ENCODE results near the gene ANKEF1.

Gene ANKEF1

GRCh38 chr20:10051185-10051584 lies 16.4 kb downstream of the ANKEF1 start:
- DNase-seq (no peak), ATAC-seq (ENCODE audit: insufficient read depth, low read depth) (no peak)
- Histone ChIP-seq H3K9ac (ENCODE audit: low read depth, low read length) (no peak overlapping the region), H3K27ac (ENCODE audit: low read length) (no peak overlapping the region), H2AFZ (ENCODE audit: low read depth, low read length) (no peak overlapping the region), H3K27me3 (ENCODE audit: insufficient read depth, low read length, poor library complexity) (peaks cover 8% of the 10 kb centered on the region), H3K9me3 (ENCODE audit: insufficient read depth, low read length, severe bottlenecking) (no peaks in the 10 kb centered on the region), H4K20me1 (ENCODE audit: insufficient read depth, low read length) (no peaks in the 10 kb centered on the region), H3K4me3 (ENCODE audit: low read depth in 1 of 2, low read length in 2 of 2) (no peak overlapping the region), H3K36me3 (ENCODE audit: insufficient read depth, low read length) (no peaks in the 10 kb centered on the region), H3K4me1 (ENCODE audit: insufficient read depth, low read length) (no peaks in the 10 kb centered on the region), H3K79me2 (ENCODE audit: insufficient read depth, low read length) (no peaks in the 10 kb centered on the region), H3K4me2 (ENCODE audit: insufficient read depth, low read length) (no peak overlapping the region)
- TF ChIP-seq CTCF (IDR thresholded peaks at IDR 0.05; ENCODE audit: borderline replicate concordance, extremely low read depth, low read length, poor library complexity, severe bottlenecking) (no peak), EZH2 (IDR thresholded peaks at IDR 0.05; ENCODE audit: borderline replicate concordance, low read depth, low read length, severe bottlenecking) (no peak)

DNA sequence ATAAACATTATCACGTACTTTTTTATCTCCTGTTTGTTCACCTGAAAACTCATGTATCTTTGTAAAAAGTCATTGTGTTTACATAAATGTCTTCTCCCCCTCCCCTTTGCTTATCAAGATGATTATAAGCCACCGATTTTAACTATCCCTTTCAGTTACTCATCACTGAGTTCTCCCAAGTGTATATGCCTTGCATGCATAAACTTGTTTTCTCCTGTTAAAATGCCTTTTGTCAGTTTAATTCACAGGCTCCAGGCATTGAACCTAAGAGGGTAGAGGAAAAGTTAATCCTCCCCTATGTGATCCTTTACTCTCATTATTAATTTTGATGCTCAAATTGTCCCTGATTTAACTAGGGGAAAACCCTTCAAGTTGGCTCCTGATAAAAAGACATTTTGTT lies 24.2 kb downstream of the ANKEF1 start:
- H3K9me3 ChIP-seq (ENCODE audit: insufficient read depth, low read length, severe bottlenecking) = no peaks in the 10 kb centered on the region
- no peak overlapping the region for H2AFZ ChIP-seq (ENCODE audit: low read depth, low read length)
- no peak for TF ChIP-seq EZH2 (IDR thresholded peaks at IDR 0.05; ENCODE audit: borderline replicate concordance, low read depth, low read length, severe bottlenecking)
- TF ChIP-seq CTCF (IDR thresholded peaks at IDR 0.05; ENCODE audit: borderline replicate concordance, extremely low read depth, low read length, poor library complexity, severe bottlenecking) = no peak
- H3K4me2 ChIP-seq (ENCODE audit: insufficient read depth, low read length) = no peak overlapping the region
- H3K4me3 ChIP-seq (ENCODE audit: low read depth in 1 of 2, low read length in 2 of 2) = no peak overlapping the region
- peaks cover 6% of the 10 kb centered on the region for H3K27me3 ChIP-seq (ENCODE audit: insufficient read depth, low read length, poor library complexity)
- no peaks in the 10 kb centered on the region for H3K4me1 ChIP-seq (ENCODE audit: insufficient read depth, low read length)
- H4K20me1 ChIP-seq (ENCODE audit: insufficient read depth, low read length) = no peaks in the 10 kb centered on the region
- no peaks in the 10 kb centered on the region for H3K36me3 ChIP-seq (ENCODE audit: insufficient read depth, low read length)
- no peak overlapping the region for H3K27ac ChIP-seq (ENCODE audit: low read length)
- DNase-seq (no peak), ATAC-seq (ENCODE audit: insufficient read depth, low read depth) (no peak)
- no peak overlapping the region for H3K9ac ChIP-seq (ENCODE audit: low read depth, low read length)
- no peaks in the 10 kb centered on the region for H3K79me2 ChIP-seq (ENCODE audit: insufficient read depth, low read length)

- Histone ChIP-seq H3K27me3 (ENCODE audit: insufficient read depth, low read length, poor library complexity) (peaks cover 6% of the 10 kb centered on the region), H3K36me3 (ENCODE audit: insufficient read depth, low read length) (no peaks in the 10 kb centered on the region), H3K9ac (ENCODE audit: low read depth, low read length) (no peak overlapping the region), H3K27ac (ENCODE audit: low read length) (no peak overlapping the region), H3K4me2 (ENCODE audit: insufficient read depth, low read length) (no peak overlapping the region), H3K4me1 (ENCODE audit: insufficient read depth, low read length) (no peaks in the 10 kb centered on the region), H2AFZ (ENCODE audit: low read depth, low read length) (no peak overlapping the region), H3K9me3 (ENCODE audit: insufficient read depth, low read length, severe bottlenecking) (no peaks in the 10 kb centered on the region), H3K4me3 (ENCODE audit: low read depth in 1 of 2, low read length in 2 of 2) (no peak overlapping the region), H4K20me1 (ENCODE audit: insufficient read depth, low read length) (no peaks in the 10 kb centered on the region), H3K79me2 (ENCODE audit: insufficient read depth, low read length) (no peaks in the 10 kb centered on the region)
- DNase-seq = peak; percentile 5
- peak; percentile 47; the same call in 2 of the 3 replicates for ATAC-seq (ENCODE audit: insufficient read depth, low read depth)
- TF ChIP-seq CTCF (IDR thresholded peaks at IDR 0.05; ENCODE audit: borderline replicate concordance, extremely low read depth, low read length, poor library complexity, severe bottlenecking) (no peak), EZH2 (IDR thresholded peaks at IDR 0.05; ENCODE audit: borderline replicate concordance, low read depth, low read length, severe bottlenecking) (no peak)
These were observed 25.4 kb downstream of the ANKEF1 start for GRCh38 chr20:10060226-10060625.

- H3K9ac ChIP-seq (ENCODE audit: low read depth, low read length) = no peak overlapping the region
- no peak overlapping the region for H3K4me3 ChIP-seq (ENCODE audit: low read depth in 1 of 2, low read length in 2 of 2)
- H3K79me2 ChIP-seq (ENCODE audit: insufficient read depth, low read length) = no peaks in the 10 kb centered on the region
- no peaks in the 10 kb centered on the region for H4K20me1 ChIP-seq (ENCODE audit: insufficient read depth, low read length)
- peaks cover 6% of the 10 kb centered on the region for H3K27me3 ChIP-seq (ENCODE audit: insufficient read depth, low read length, poor library complexity)
- no peak overlapping the region for H2AFZ ChIP-seq (ENCODE audit: low read depth, low read length)
- no peak overlapping the region for H3K27ac ChIP-seq (ENCODE audit: low read length)
- no peak overlapping the region for H3K4me2 ChIP-seq (ENCODE audit: insufficient read depth, low read length)
- H3K4me1 ChIP-seq (ENCODE audit: insufficient read depth, low read length) = no peaks in the 10 kb centered on the region
- ATAC-seq (ENCODE audit: insufficient read depth, low read depth) (no peak), DNase-seq (no peak)
- no peaks in the 10 kb centered on the region for H3K9me3 ChIP-seq (ENCODE audit: insufficient read depth, low read length, severe bottlenecking)
- TF ChIP-seq CTCF (IDR thresholded peaks at IDR 0.05; ENCODE audit: borderline replicate concordance, extremely low read depth, low read length, poor library complexity, severe bottlenecking) = no peak
- TF ChIP-seq EZH2 (IDR thresholded peaks at IDR 0.05; ENCODE audit: borderline replicate concordance, low read depth, low read length, severe bottlenecking) = no peak
- no peaks in the 10 kb centered on the region for H3K36me3 ChIP-seq (ENCODE audit: insufficient read depth, low read length)
These were observed 26.9 kb downstream of the ANKEF1 start for GRCh38 chr20:10061641-10062040.

Data from DND-41 (cell line).